ENCODE results near the gene TEAD4.

- TF ChIP-seq POLR2AphosphoS5 (IDR thresholded peaks at IDR 0.05; ENCODE audit: borderline replicate concordance, low read depth, low read length), result no peak
- no peak for TF ChIP-seq EZH2 (IDR thresholded peaks at IDR 0.05)
Measured at GRCh38 chr12:3086211-3086610, 127.0 kb downstream of the TEAD4 start.

Measured in SK-N-MC (cell line).